HG03520 (cell line): ENCODE measurements around the gene CALHM4.
A peak's percentile ranks its signal among the peaks of the same experiment; 100 is the strongest.

Experiments
- ATAC-seq: cut with Tn5 transposase; IDR thresholded peaks from one replicate; pipeline ENCODE4 v1.9.1; 2021; ENCODE audit warnings: mild to moderate bottlenecking, moderate library complexity; ENCODE audit not compliant: unreplicated experiment

Gene CALHM4

DNA sequence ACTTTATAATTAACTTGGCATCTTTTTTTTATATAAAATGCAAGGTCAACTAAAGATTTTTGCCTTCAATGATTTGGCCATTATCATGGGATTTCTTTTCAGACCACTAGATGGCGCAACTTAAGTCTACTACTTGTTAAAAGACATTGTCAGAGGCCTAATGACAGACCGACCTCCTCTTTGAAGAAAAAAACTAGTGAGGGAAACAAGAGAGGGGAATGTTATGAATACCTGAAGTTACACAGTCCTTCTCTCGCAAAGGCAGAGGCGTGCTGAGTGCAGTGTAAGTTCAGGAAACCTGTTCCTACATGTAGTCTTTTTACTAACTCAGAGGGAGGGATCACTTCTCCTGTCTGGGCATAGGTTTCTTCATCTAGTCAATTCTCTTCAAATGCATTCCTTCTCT lies 17.3 kb upstream of the CALHM4 start:
- no peak for ATAC-seq

GRCh38 chr6:116542426-116542825 lies 11.1 kb upstream of the CALHM4 start:
- no peak for ATAC-seq

DNA sequence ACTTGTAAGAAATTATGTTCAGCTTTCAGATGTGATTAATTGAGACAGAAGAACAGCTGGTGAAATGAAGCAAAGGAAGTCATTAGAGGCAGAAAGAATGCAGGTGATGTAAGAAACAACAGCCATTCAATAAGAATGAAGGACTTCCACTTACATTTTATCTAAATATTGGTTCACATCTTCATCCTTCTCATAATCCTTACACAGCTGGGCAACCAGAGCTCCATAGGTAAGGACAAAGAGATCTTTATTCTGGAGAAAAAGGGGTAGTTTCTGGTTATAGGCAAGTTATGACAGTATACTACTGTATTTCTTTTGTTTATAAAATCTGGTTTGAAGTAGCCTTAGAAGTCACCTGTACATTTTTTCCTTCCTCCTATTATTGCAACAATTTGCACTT lies 10.4 kb upstream of the CALHM4 start:
- no peak for ATAC-seq

GRCh38 chr6:116545651-116546050 lies 7.9 kb upstream of the CALHM4 start, which contains the start of gene TRAPPC3L:
TSS of gene TRAPPC3L (minus strand) at chr6:116545684. CDS start at chr6:116545514, 170 bp downstream.
- no peak for ATAC-seq

- no peak for ATAC-seq
Observed at GRCh38 chr6:116547358-116547757, 6.2 kb upstream of the CALHM4 start.

DNA sequence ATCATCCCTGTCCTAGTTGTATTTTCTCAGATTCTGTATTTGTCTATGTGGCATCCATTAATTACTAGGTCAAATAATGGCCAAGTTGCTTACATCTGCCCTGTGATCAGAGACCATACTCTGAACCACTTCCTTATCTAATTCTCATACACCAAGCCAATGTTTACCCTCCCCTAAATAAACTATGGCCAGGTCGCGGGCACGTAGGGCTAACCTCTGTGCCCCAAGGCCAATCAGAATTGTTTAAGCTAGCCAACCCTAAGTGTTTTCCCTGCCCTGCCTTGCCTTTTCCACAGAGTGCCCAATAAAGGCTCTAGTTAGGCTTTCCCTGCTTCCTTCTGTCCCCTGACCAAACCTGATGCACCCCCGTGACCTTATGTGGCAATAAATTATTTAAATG lies 2.8 kb upstream of the CALHM4 start:
- ATAC-seq, result no peak

GRCh38 chr6:116556065-116556464 lies 2.5 kb downstream of the CALHM4 start:
- no peak for ATAC-seq

- ATAC-seq, result no peak
Observed at GRCh38 chr6:116556814-116557415, 3.4 kb downstream of the CALHM4 start.

GRCh38 chr6:116557893-116558292 lies 4.3 kb downstream of the CALHM4 start:
- ATAC-seq, result no peak

DNA sequence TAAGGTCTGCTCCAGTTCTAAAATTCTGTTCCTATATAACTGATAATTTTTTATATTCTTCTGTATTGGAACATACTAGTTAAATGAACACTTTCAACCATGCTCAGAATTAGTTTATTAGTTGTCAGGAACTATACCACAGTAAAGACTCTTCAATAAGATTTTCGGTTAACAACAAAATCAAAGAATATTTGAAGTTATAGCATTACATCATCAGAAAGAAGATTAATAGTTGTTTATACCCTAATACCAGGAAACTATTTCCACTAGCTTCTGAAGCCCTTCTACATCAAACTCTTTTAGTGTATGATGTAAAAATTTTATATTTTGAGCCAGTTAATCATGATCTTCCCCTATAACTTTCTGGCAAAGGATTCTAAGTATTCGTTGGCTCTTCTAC lies 6.6 kb downstream of the CALHM4 start:
- ATAC-seq, result no peak

DNA sequence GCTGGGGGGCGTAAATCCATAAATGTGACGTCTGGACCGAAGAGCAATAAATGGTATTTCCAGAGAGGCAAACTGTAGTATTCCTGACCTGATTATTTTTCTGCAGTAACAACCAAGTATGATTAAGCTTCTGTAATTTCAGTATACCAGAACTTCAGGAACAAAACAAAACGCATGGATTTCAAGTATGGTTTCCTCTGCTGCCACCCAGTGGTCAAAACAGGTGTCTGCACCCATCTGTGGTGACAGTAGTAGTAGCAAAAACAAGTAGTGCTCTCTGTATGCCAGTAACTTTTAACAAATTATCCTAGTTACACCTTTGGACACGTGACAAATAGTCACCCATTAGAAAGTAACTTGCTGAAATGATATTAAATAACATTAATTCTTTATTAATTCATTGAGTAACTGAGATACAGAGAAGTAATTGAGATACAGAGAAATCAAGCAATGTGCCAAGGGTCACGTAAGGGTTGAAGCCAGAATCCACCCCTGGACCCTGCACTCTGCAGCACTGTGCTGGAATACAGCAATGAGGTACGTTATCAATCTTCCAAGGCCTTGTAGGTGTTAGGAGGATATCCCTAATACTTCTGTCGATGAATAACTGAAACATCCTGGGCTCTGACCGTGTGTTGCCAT lies 7.9 kb downstream of the CALHM4 start:
- peak; percentile 77 for ATAC-seq

DNA sequence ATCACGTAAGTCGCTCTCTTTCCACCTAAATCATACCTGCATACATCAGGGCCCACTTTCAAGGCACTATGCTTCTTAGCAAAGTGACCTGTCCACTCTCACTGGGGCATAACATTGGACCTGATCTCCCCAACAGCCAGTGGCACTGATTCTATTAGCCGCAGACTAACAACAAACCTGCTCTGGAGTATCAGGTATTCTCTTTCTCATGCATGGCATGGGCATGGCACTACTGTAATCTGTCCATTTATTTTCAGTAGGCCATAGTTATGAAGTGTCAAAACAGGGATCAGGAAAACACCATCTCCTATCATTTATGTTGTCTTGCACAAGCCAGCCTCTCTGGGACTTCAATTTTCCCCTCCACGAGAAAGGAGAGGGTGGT lies 8.5 kb downstream of the CALHM4 start:
- no peak for ATAC-seq

DNA sequence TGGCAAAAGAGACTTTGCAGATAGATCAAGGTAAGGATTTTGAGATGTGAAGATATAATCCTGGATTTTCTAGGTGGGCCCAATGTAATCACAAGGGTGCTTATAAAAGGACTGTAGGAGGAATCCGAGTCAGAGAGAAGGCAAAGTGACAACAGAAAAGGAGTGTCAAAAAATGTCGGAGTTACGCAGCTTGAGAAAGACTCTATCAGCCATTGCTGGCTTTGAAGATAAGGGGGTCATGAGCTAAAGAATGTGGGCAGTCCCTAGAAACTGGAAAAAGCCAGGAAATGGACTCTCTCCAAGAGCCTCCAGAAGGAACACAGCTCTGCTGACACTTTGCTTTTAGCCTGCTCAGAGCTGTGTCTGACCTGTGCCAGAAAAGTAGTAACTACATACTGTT lies 9.1 kb downstream of the CALHM4 start:
- no peak for ATAC-seq

DNA sequence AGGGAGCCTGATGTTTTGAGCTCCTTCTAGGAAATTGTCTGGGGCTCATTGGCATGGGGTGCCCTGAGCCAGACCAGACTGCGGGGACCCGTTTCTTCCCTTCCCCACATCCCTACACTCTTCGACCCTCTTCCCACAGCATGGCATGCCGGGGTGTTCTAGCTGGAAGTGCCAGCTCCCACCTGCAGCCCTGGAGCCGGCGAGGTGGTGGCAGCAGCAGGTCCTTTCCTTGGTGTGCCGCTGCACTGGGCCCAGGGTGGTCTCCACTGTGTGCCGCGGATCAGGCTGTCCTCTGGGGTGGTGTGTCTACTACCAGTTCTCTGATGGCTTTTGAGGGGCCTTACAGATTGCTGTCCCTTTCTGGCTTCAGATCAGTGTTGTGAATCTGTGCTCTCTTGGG lies 10.3 kb downstream of the CALHM4 start:
- no peak for ATAC-seq

GRCh38 chr6:116564311-116564710 lies 10.8 kb downstream of the CALHM4 start:
- no peak for ATAC-seq

- ATAC-seq, result no peak
Observed at GRCh38 chr6:116564921-116565872, 11.6 kb downstream of the CALHM4 start.

GRCh38 chr6:116568111-116568510 lies 14.6 kb downstream of the CALHM4 start:
- ATAC-seq, result no peak

GRCh38 chr6:116568821-116569755 lies 15.5 kb downstream of the CALHM4 start:
- ATAC-seq, result no peak

DNA sequence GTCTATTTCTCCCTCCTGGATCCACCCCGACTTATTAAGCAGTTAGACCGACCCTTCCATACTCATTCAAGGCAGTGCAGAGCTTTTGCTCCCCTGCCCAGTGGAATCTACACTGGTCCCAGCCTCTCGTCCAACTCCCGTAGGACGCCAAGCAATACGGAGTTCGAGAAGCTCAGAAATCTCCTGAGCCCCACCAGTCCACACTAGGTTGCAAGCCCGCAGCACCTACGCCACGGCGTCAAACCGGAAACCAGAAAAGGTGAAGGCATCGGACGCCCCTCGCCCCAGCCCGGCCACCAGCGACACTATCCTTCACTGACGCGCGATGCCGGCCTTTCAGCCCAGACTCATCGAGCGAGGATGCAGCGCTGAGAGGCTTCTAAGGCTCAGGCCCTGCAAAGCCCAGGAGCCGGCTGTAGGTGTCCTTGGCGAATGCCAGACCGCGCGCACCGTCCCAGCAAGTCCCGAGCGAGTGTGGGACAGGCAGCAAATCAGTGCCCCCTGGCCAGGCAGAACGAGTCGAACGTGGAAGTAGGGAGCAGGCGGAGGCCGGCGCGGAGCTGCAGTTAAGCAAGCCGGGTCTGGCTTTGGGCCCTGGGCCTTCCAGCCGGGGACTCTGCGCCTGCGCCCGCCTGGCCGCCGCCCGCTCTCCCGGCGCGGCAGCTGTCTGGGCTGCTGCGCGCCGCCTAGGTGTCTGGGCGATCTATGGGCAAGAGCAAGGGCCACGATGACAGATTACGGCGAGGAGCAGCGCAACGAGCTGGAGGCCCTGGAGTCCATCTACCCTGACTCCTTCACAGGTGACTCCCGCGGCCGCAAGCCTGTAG lies 17.5 kb downstream of the CALHM4 start, which contains the start of gene RWDD1:
Gene RWDD1 (plus strand): TSS at position 649 of the 827 bp plus-strand sequence. CDS start 79 bp downstream, at position 728.
- ATAC-seq, result peak; percentile 94

GRCh38 chr6:116571683-116572000 lies 18.1 kb downstream of the CALHM4 start:
- ATAC-seq, result no peak
